Fibroblast of skin of scalp (primary cell): Measurements from ENCODE around the gene GPR31.

ENCODE experiments used
- DNase-seq: peaks from one replicate; pipeline ENCODE4 v3.0.0-alpha.2; 2013

GPR31 gene

DNA sequence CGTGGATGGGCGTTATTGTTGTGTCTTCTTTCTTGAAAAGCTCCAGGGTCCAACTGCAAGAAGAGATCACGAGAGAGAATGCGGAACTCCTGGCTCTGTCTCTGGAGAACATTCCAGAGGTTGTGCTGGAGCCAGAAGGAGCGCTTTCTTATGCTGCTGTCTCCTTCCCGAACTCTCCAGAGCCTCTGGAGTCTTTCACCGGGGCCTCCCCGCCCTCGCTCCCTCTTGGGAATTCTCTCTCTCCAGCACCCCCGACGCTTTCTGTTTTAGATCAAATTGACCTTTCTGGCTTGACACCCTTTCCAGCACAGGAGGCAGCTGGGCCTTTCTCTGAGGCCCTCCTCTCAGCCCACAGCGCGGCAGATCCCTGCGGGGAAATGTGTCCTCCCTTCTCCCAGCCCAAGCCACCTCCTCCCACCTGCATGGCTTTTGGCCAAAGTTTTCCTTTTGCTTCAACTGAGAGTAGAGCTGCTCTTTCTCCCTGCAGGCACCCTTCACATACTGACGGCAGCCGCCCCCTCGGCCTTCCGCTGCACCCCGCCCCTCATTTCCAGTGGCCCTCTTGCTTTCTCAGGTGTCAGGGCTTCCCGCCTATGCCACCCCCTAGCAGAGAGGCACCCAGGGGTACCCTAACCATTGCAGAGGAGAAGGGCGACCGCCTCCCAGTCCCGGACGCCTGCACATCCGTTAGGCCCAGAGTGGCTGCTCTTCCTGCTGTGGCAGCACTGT, 41.5 kb downstream of the GPR31 start:
- DNase-seq: peak; percentile 3

DNA sequence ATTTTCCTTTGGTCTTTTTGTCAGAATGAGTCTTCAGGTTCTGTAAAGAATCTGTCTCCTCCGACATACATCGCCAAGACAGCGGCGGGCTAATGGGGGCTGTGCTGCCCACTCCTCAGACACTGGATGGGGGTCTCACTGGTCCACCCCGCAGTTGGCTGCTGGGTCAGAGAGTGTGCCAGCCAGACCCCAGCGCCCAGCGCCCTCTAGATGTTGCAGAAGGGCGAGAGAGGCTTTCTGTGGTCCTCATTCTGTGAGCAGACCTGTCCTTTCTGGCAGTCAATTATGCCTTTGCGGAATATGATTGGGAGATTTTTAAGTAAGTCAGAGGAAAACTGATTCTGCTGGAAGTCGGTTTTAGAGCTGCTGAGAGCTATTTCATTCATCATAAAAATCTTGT, 42.7 kb downstream of the GPR31 start:
- no peak for DNase-seq

DNA sequence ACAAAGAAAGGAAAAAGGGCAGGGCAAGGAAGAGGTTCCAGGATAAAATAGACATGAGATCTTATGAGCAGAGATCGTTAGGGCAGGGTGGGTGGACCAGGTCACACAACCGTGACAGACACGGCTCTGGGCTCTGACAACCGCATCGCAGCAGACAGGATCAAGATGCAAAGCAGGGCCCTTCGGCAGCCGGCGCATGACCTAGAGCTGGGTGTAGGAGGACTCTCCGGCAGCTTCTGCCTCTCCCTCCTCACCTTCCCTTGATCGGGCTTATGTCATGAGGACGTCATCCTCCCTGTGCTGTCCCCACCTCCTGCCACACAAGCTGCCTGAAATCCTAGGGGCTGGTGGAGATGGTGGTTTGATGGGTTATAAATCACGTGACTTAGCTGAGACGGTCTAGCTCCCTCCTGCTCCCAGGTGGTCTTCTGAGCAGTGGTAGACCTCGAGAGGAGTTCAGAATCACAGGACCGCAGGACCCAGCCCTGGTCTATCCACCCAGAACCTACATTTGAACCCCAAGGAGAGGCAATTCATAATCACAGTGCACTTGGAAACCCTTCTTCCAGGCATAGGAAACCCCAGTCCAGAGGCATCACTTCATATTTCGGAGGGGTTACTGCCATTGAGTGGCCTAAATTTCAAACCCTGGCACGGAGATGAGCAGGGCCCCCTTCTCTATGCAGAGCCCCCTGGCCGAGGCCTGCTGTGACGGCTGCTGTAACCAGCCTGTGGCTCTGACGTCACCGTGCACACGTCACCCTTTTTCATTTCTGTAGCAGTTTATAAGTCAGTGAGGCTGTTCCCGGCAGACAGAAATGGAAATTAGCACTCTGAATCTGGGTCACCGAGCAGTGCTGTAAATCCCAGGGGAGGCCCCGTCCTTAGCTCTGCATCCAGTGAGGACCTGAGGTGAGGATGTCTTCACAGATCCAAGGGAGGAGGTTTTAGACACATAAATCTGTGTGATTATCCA, 43.6 kb downstream of the GPR31 start:
- DNase-seq: no peak

DNA sequence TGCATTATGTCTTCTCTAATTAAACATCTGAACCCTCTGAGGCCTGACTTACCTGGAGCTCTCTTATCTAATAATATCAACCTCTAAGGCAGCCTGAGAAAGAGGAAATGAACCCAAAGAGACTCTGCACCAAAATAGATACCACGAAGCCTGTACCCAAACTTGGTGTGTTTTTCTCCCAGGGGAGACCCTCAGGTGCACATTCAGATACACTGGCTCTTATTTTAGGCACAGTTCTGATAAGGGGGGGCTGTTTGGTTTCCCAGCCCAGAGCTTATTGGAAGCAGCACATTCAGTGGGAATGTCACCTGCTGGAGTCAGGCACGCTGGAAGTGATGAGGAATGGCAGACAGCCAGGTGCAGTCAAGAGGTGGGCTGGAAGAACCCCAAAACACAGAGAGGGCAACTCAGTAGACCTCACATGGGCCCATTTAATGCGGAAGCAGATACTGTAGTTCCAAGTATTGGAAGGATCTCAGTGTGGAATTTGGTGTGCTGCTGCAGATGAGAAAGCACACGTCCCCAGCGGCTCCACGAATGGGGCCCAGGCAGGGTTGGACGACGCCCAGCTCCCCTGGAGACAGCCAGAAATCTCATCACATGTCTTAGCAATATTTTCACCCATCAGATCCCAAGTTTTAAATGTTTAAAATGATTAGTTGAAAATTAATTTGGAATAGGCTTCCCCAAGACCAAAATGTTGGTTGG, 44.6 kb downstream of the GPR31 start:
- no peak for DNase-seq

DNA sequence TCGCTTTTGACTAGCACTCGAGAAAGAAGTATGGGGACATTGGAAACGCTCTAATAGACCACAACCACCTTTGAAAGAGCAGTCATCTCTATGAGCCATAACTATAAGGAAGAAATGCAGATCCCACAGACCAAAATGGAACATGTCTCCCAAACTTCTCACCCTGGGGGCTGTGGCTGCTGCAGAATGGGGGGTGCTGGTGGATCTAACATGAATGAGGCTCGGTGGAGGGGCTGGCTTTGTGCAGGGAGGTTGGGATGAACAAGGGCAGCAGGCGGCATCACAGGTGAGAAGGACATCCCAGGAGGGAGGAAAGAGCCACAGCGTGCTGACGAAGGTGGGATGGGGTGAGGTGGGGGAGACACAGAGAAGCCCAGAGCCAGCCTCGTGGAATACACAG, 45.4 kb downstream of the GPR31 start:
- no peak for DNase-seq

DNA sequence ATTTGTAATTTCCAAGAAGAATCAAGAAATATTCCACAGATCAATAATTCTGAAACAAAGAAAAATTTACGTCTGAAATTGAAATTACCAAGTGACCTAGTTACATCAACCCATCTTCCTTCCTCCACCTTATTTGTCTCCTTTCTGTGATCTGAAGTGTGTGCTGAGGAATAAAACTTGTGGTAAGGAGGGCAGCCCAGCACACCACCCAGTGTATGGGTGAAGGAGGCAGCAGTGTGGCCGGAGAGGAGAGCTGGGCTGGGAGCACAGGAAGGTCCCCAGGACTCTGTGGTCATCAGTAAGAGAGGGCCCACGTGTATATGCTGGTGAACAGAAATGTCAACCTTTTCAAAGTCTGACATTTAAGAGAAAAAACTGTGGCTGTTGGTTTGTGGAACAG, 46.2 kb downstream of the GPR31 start:
- DNase-seq: no peak

DNA sequence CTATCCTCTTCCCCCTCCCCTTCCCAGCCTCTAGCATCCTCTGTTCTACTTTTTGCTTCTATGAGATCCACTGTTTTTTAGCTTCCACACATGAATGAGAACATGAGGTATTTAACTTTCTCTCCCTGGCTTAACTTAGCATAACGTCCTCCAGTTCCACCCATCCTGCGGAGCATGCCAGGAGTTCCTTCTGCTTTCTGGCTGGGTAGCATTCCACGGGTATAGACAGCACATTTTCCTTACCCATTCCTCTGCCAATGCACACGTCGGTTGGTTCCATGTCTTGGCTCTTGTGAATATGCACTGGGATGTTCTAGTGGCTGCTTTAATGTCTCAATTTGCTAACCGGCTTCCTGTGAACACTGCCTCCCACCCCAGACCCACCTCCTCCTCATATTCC, 48.1 kb downstream of the GPR31 start:
- DNase-seq: no peak

DNA sequence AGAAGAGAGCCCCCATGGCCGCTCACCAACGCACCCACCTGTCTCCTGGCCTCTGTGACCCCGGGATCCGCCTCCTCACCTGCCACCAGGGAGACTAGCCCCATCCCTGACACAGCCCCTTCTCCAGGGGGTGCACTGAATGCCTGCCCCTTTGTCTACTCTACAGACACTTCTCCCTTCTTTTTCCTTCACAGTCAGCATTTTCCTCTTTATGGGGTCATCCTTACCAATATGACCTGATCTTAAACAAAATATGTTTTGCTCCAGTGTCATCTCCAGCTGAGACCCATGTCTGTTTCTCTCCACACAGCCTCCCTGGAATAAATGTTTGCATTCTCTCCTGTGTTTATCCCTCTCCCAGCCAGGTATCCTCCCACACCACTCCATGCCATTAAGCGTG, 49.5 kb downstream of the GPR31 start:
- no peak for DNase-seq

DNA sequence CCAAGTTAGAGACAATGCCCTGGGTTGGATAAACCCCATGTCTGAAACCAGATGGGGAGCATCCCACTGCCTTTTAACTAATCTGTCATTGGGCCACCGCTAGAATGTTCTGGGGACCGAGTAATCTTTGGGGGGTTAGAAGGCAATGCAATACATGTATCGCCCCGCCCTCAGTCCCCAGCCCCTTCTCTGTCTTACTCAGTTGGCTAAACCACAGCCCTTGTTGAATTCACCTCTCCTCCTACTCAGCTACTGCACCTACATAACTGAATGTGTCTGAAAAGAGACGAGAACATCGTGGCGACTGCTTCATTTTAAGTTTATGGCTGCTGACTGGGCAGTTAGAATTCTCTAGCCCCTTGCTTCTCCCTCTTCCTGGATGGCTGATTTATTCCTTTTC, 50.0 kb downstream of the GPR31 start:
- no peak for DNase-seq

DNA sequence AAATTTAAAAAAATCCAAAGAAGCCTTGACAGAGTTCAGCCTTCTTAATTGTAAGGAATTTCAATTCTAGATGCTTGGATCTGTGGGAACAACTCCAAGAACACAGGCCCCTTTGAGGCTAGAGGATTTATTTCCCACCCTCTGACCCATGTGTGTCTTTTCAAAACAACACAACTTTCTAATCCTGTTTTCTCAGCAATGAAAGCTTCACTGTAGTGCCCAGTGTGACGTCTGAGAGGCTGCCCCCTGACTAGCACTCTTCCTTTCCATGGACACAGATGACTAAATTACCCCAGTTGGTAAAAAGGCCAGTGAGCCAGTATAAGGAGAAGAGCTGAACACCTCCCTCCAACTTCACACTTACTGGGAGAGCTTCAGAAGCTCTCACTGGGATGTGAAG, 51.4 kb downstream of the GPR31 start:
- no peak for DNase-seq
